ENCODE results near the gene CAAP1.

Gene CAAP1

GRCh38 chr9:26925609-26926008 lies 33.0 kb upstream of the CAAP1 start:
- no peak for TF ChIP-seq REST (tag by site-specific recombination; IDR thresholded peaks at IDR 0.05)
- TF ChIP-seq ZNF239 (tag by site-specific recombination; IDR thresholded peaks at IDR 0.05), result no peak
- TF ChIP-seq ZNF10 (tag by site-specific recombination; IDR thresholded peaks at IDR 0.05), result no peak
- TF ChIP-seq KLF17 (tag by site-specific recombination; IDR thresholded peaks at IDR 0.05), result no peak
- no peak for TF ChIP-seq ZNF324 (tag by site-specific recombination; IDR thresholded peaks at IDR 0.05)
- TF ChIP-seq ZNF426 (tag by site-specific recombination; IDR thresholded peaks at IDR 0.05), result no peak
- H3K9me3 ChIP-seq (ENCODE audit: control insufficient read depth, insufficient read depth, low read depth, low read length), result no peaks in the 10 kb centered on the region
- H3K27ac ChIP-seq (ENCODE audit: extremely low read depth, low read depth, low read length), result no peak overlapping the region
- H3K4me1 ChIP-seq (ENCODE audit: control insufficient read depth, insufficient read depth, low read length), result no peaks in the 10 kb centered on the region
- H3K4me3 ChIP-seq (ENCODE audit: low read depth, low read length), result no peak overlapping the region
- peaks cover 42 to 77% of the 10 kb centered on the region in 2 experiments for H3K36me3 ChIP-seq (ENCODE audit: control insufficient read depth in 2 of 2, insufficient read depth in 1 of 2, low read length in 2 of 2)
- POLR2A ChIA-PET, result no interaction called here
- CTCF ChIA-PET, result interaction anchor here (0.5 kb wide), 1 partner anchor 340 kb away, joined by 3 read pairs; no protein-coding TSS in a partner anchor

DNA sequence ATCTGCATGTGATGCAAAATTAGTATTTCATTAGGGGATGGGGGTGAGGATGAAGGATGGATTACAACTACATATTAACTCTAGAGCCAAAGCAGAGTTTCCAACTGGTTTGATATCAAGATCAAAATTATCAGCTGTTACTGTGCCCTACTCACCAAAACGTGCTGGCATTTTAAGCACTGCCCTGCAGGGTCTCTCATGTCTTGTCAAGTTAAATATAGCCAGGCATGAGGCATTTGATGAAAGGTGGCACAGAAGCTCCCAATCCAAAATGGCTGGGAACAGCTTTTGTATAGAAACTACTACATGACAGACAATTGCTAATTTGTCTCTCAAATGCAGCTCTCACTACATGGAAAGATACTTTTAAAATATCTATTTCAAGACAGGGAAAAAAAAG lies 27.1 kb upstream of the CAAP1 start:
- Histone ChIP-seq H3K27ac (ENCODE audit: extremely low read depth, low read depth, low read length) (no peak overlapping the region), H3K4me1 (ENCODE audit: control insufficient read depth, insufficient read depth, low read length) (no peaks in the 10 kb centered on the region), H3K4me3 (ENCODE audit: low read depth, low read length) (no peak overlapping the region), H3K36me3 (ENCODE audit: control insufficient read depth in 2 of 2, insufficient read depth in 1 of 2, low read length in 2 of 2) (peaks cover 26 to 90% of the 10 kb centered on the region in 2 experiments), H3K9me3 (ENCODE audit: control insufficient read depth, insufficient read depth, low read depth, low read length) (no peaks in the 10 kb centered on the region)
- ChIA-PET POLR2A (interaction anchor here (1.2 kb wide), 1 partner anchor 36 kb away, joined by 3 read pairs; no protein-coding TSS in a partner anchor), CTCF (no interaction called here)
- TF ChIP-seq ZNF777 (tag by site-specific recombination; IDR thresholded peaks at IDR 0.05; ENCODE audit: borderline replicate concordance), result no peak
- no peak for TF ChIP-seq ZSCAN23 (tag by site-specific recombination; IDR thresholded peaks at IDR 0.05)
- TF ChIP-seq ZNF571 (tag by site-specific recombination; IDR thresholded peaks at IDR 0.05), result no peak
- no peak for TF ChIP-seq ZSCAN18 (tag by site-specific recombination; IDR thresholded peaks at IDR 0.05)
- no peak for TF ChIP-seq ZNF23 (tag by site-specific recombination; IDR thresholded peaks at IDR 0.05; ENCODE audit: borderline replicate concordance)
- TF ChIP-seq KLF7 (tag by site-specific recombination; IDR thresholded peaks at IDR 0.05; ENCODE audit: borderline replicate concordance), result no peak
- no peak for TF ChIP-seq ZNF19 (tag by site-specific recombination; IDR thresholded peaks at IDR 0.05; ENCODE audit: low read depth)
- TF ChIP-seq ZNF169 (tag by site-specific recombination; IDR thresholded peaks at IDR 0.05), result no peak
- no peak for TF ChIP-seq PRDM1 (tag by site-specific recombination; IDR thresholded peaks at IDR 0.05)
- no peak for TF ChIP-seq REPIN1 (tag by site-specific recombination; IDR thresholded peaks at IDR 0.05; ENCODE audit: low read depth)

GRCh38 chr9:26913138-26913668 lies 20.6 kb upstream of the CAAP1 start:
- CTCF ChIA-PET, result interaction anchor here (0.5 to 1.0 kb wide), 2 partner anchors 10 to 42 kb away, joined by 3 read pairs; no protein-coding TSS in a partner anchor
- Histone ChIP-seq H3K36me3 (ENCODE audit: control insufficient read depth in 2 of 2, insufficient read depth in 1 of 2, low read length in 2 of 2) (peaks cover 16 to 54% of the 10 kb centered on the region in 2 experiments), H3K4me1 (ENCODE audit: control insufficient read depth, insufficient read depth, low read length) (no peaks in the 10 kb centered on the region), H3K4me3 (ENCODE audit: low read depth, low read length) (no peak overlapping the region), H3K27ac (ENCODE audit: extremely low read depth, low read depth, low read length) (no peak overlapping the region), H3K9me3 (ENCODE audit: control insufficient read depth, insufficient read depth, low read depth, low read length) (no peaks in the 10 kb centered on the region)
- POLR2A ChIA-PET, result interaction anchor here (1.0 kb wide), 1 partner anchor 70 kb away, joined by 4 read pairs; no protein-coding TSS in a partner anchor
- TF ChIP-seq REST (tag by site-specific recombination; IDR thresholded peaks at IDR 0.05) (no peak), ZNF157 (tag by site-specific recombination; IDR thresholded peaks at IDR 0.05) (no peak), ZNF560 (tag by site-specific recombination; IDR thresholded peaks at IDR 0.05; ENCODE audit: borderline replicate concordance) (no peak), ZNF221 (tag by site-specific recombination; IDR thresholded peaks at IDR 0.05; ENCODE audit: borderline replicate concordance) (no peak), ZNF302 (tag by site-specific recombination; IDR thresholded peaks at IDR 0.05; ENCODE audit: low read depth) (no peak), KLF10 (tag by site-specific recombination; IDR thresholded peaks at IDR 0.05) (no peak), BCL11B (tag by site-specific recombination; IDR thresholded peaks at IDR 0.05; ENCODE audit: low read depth) (no peak), ZNF843 (tag by site-specific recombination; IDR thresholded peaks at IDR 0.05) (no peak)

Data from HEK293 (cell line).